Neural cell (in vitro differentiated cells): ENCODE measurements around the gene LPP. TPM values are rescaled to one million over a fixed set of nuclear protein-coding genes. Genes with fewer than 3 reads are reported as not detected.

Experiments
- H2AFZ ChIP-seq: fragments of 200-600, 300-800 bp; sonication (generic), shearing (Covaris generic); 2 replicates; pipeline ENCODE4 v1.6.0; 2014; ENCODE audit warnings: low read depth, mild to moderate bottlenecking, antibody characterized with exemption, low read length, moderate library complexity
- H3F3A ChIP-seq: fragments of 200-600 bp; shearing (Covaris generic); 2 replicates; pipeline ENCODE4 v1.6.1; 2016; ENCODE audit warnings: mild to moderate bottlenecking, moderate library complexity, mixed read lengths, antibody characterized with exemption, low read length; ENCODE audit not compliant: insufficient read depth, poor library complexity, severe bottlenecking
- H3K27ac ChIP-seq: fragments of 200-600, 300-800 bp; sonication (generic), shearing (Covaris generic); 2 replicates; pipeline ENCODE4 v1.5.1; 2014; ENCODE audit warnings: mild to moderate bottlenecking, low read length, moderate library complexity
- H3K27me3 ChIP-seq: fragments of 300-800, 200-600 bp; sonication (generic), shearing (Covaris generic); 2 replicates; pipeline ENCODE4 v1.6.0; 2014; ENCODE audit warnings: mild to moderate bottlenecking, low read depth, low read length, moderate library complexity; ENCODE audit not compliant: insufficient read depth
- H3K36me3 ChIP-seq: fragments of 300-800, 200-600 bp; sonication (generic), shearing (Covaris generic); 2 replicates; pipeline ENCODE4 v1.5.1; 2014; ENCODE audit warnings: mild to moderate bottlenecking, antibody characterized with exemption, low read length, moderate library complexity; ENCODE audit not compliant: insufficient read depth
- H3K4me2 ChIP-seq: fragments of 300-800, 200-600 bp; sonication (generic), shearing (Covaris generic); 2 replicates; pipeline ENCODE4 v1.6.0; 2014; ENCODE audit warnings: mild to moderate bottlenecking, low read length
- H3K4me3 ChIP-seq: fragments of 300-800, 200-600 bp; sonication (generic), shearing (Covaris generic); 2 replicates; pipeline ENCODE4 v1.5.1; 2014; ENCODE audit warnings: mild to moderate bottlenecking, low read length, moderate library complexity
- H3K79me2 ChIP-seq: fragments of 200-600 bp; shearing (Covaris generic); replicated peaks from 2 replicates; pipeline ENCODE4 v1.6.0; 2014; ENCODE audit warnings: mild to moderate bottlenecking, low read length, moderate library complexity; ENCODE audit not compliant: insufficient read depth
- H3K9ac ChIP-seq: fragments of 300-800, 200-600 bp; sonication (generic), shearing (Covaris generic); 2 replicates; pipeline ENCODE4 v1.6.1; 2016; ENCODE audit warnings: mild to moderate bottlenecking, low read length, mixed read lengths
- H3K9me2 ChIP-seq: fragments of 200-600 bp; shearing (Covaris generic); 2 replicates; pipeline ENCODE4 v1.6.1; 2016; ENCODE audit warnings: mild to moderate bottlenecking, low read length, mixed read lengths; ENCODE audit not compliant: insufficient read depth
- H3K9me3 ChIP-seq: fragments of 200-600, 300-800 bp; sonication (generic), shearing (Covaris generic); 2 replicates; pipeline ENCODE4 v1.6.1; 2016; ENCODE audit warnings: mild to moderate bottlenecking, mixed run types, low read length, moderate library complexity, mixed read lengths
- H4K20me1 ChIP-seq: fragments of 200-600 bp; shearing (Covaris generic); 2 replicates; pipeline ENCODE4 v1.6.1; 2016; ENCODE audit warnings: mild to moderate bottlenecking, mixed run types; ENCODE audit not compliant: insufficient read depth
- CTCF ChIP-seq: fragments of 450-650 bp; IDR thresholded peaks from 2 replicates; pipeline ENCODE4 v1.5.1; 2014; ENCODE audit warnings: antibody characterized with exemption, mild to moderate bottlenecking, moderate library complexity; ENCODE audit not compliant: poor library complexity, severe bottlenecking
- EP300 ChIP-seq: fragments of 450-650 bp; conservative IDR thresholded peaks from 2 replicates; pipeline ENCODE4 v1.6.1; 2014; ENCODE audit warnings: antibody characterized with exemption, mild to moderate bottlenecking, moderate library complexity; ENCODE audit not compliant: poor library complexity, severe bottlenecking
- EZH2 ChIP-seq: fragments of 200-600, 300-800 bp; shearing (Covaris generic), sonication (generic); IDR thresholded peaks from 2 replicates; pipeline ENCODE4 v1.6.1; 2014; ENCODE audit warnings: antibody characterized with exemption, low read length, borderline replicate concordance, mild to moderate bottlenecking; ENCODE audit not compliant: insufficient read depth, poor library complexity, severe bottlenecking
- MXI1 ChIP-seq: fragments of 450-650 bp; conservative IDR thresholded peaks from 2 replicates; pipeline ENCODE4 v1.6.1; 2014; ENCODE audit warnings: antibody characterized with exemption, mild to moderate bottlenecking; ENCODE audit not compliant: poor library complexity, severe bottlenecking
- POLR2AphosphoS5 ChIP-seq: IDR thresholded peaks from 2 replicates; pipeline ENCODE4 v1.6.1; 2012
- RAD21 ChIP-seq: fragments of 450-650 bp; conservative IDR thresholded peaks from 2 replicates; pipeline ENCODE4 v1.6.1; 2014; ENCODE audit warnings: antibody characterized with exemption, mild to moderate bottlenecking, moderate library complexity
- REST ChIP-seq: IDR thresholded peaks from 2 replicates; pipeline ENCODE4 v1.6.1; 2012; ENCODE audit warnings: borderline replicate concordance
- SMC3 ChIP-seq: fragments of 450-650 bp; conservative IDR thresholded peaks from 2 replicates; pipeline ENCODE4 v1.6.1; 2014; ENCODE audit warnings: antibody characterized with exemption, mild to moderate bottlenecking, moderate library complexity; ENCODE audit not compliant: poor library complexity
- TAF1 ChIP-seq: IDR thresholded peaks from 2 replicates; pipeline ENCODE4 v1.6.1; 2012; ENCODE audit warnings: low read depth
- polyA plus RNA-seq: library from polyadenylated mRNA; depleted of rRNA; stranded (reverse); fragments of >200 nt; gene quantifications from 2 replicates; pipeline ENCODE4 v1.2.3, GENCODE V29; 2014

The LPP gene
- polyA plus RNA-seq, 1 donor from 2014 or later = 3.0 TPM

- no peaks in the 10 kb centered on the region for H3K9me3 ChIP-seq
- no peaks in the 10 kb centered on the region for H3F3A ChIP-seq
- no peak overlapping the region for H3K4me2 ChIP-seq
- no peaks in the 10 kb centered on the region for H3K79me2 ChIP-seq
- no peak overlapping the region for H3K27ac ChIP-seq
- no peak overlapping the region for H2AFZ ChIP-seq
- no peaks in the 10 kb centered on the region for H3K9me2 ChIP-seq
- no peaks in the 10 kb centered on the region for H3K36me3 ChIP-seq
- TF ChIP-seq MXI1 = no peak
- TF ChIP-seq RAD21 = no peak
- TF ChIP-seq POLR2AphosphoS5 = no peak
- TF ChIP-seq EP300 = no peak
- no peak for TF ChIP-seq EZH2
- no peak for TF ChIP-seq REST
- H3K27me3 ChIP-seq = no peaks in the 10 kb centered on the region
- H4K20me1 ChIP-seq = no peaks in the 10 kb centered on the region
- no peak overlapping the region for H3K9ac ChIP-seq
- no peak overlapping the region for H3K4me3 ChIP-seq
Observed at GRCh38 chr3:188539037-188539436, 385.1 kb downstream of the LPP start.

- Histone ChIP-seq H3K9ac (no peak overlapping the region), H3K9me2 (no peaks in the 10 kb centered on the region), H3K4me2 (no peak overlapping the region), H4K20me1 (no peaks in the 10 kb centered on the region), H3K27me3 (no peaks in the 10 kb centered on the region), H3K79me2 (no peaks in the 10 kb centered on the region), H3K27ac (no peak overlapping the region), H2AFZ (no peak overlapping the region), H3K4me3 (no peak overlapping the region), H3K36me3 (no peaks in the 10 kb centered on the region), H3F3A (no peaks in the 10 kb centered on the region), H3K9me3 (no peaks in the 10 kb centered on the region)
- TF ChIP-seq EP300 (no peak), REST (no peak), RAD21 (no peak), CTCF (no peak), POLR2AphosphoS5 (no peak), SMC3 (no peak), MXI1 (no peak), TAF1 (no peak), EZH2 (no peak)
Observed at GRCh38 chr3:188539631-188540194, 385.8 kb downstream of the LPP start.
